T-cell (primary cell): Measurements from ENCODE around the gene CD300LF. TPM values are rescaled to one million over a fixed set of nuclear protein-coding genes. Genes with fewer than 3 reads are reported as not detected.

Experiments used
- ATAC-seq, 4 experiments: fragments of 200-7000 bp in 3 of 4; fragments of 150-1000 bp in 1 of 4; cut with Tn5 transposase; replicated peaks in 1 of 4; 1 replicate in 3 of 4; 2 replicates in 1 of 4; pipeline ENCODE4 v1.10.0; 2021; ENCODE audit warnings: moderate library complexity in 3 of 4, mild to moderate bottlenecking in 2 of 4, moderate number of reproducible peaks in 1 of 4
- CTCF ChIA-PET, 2 donors: fragments of 300-600 bp; sonication (Branson Sonifier 250); formaldehyde crosslinking; loops; one replicate each; lab custom pipeline; 2022; ENCODE audit warnings: antibody characterized with exemption in 2 of 2; lab: Charles Lee
- POLR2A ChIA-PET, 2 donors: fragments of 300-600 bp; sonication (Branson Sonifier 250); formaldehyde crosslinking; loops; one replicate each; lab custom pipeline; 2022; ENCODE audit warnings: antibody characterized with exemption in 2 of 2; lab: Charles Lee
- DNase-seq, 35 experiments: peaks; one replicate each; pipeline versions ENCODE4 v3.0.0 to v3.0.0-alpha.2; 2013 to 2023
- H3K27ac ChIP-seq: one replicate; pipeline ENCODE4 v1.5.1; 2013; ENCODE audit warnings: low read length
- H3K27me3 ChIP-seq, 2 experiments: replicated peaks in 1 of 2; 1 replicate in 1 of 2; 2 replicates in 1 of 2; pipeline versions ENCODE4 v1.6.1 to v1.7.0; 2013; ENCODE audit warnings: low read length in 1 of 2, mixed read lengths in 1 of 2; ENCODE audit not compliant: control insufficient read depth in 2 of 2, insufficient read depth in 2 of 2; ENCODE audit errors: extremely low read depth in 1 of 2
- H3K36me3 ChIP-seq, 2 donors: 1 replicate in 1 of 2; 2 replicates in 1 of 2; pipeline versions ENCODE4 v1.6.1 to v1.7.0; 2013; ENCODE audit warnings: low read length in 1 of 2; ENCODE audit not compliant: control insufficient read depth in 2 of 2, insufficient read depth in 1 of 2; ENCODE audit errors: extremely low read depth in 1 of 2
- H3K4me1 ChIP-seq, 2 experiments: 1 replicate in 1 of 2; 2 replicates in 1 of 2; pipeline versions ENCODE4 v1.6.1 to v1.7.0; 2013; ENCODE audit warnings: low read length in 2 of 2, mixed read lengths in 1 of 2; ENCODE audit not compliant: insufficient read depth in 2 of 2, control insufficient read depth in 1 of 2; ENCODE audit errors: extremely low read depth in 1 of 2
- H3K4me3 ChIP-seq, 2 donors: 1 replicate in 1 of 2; 2 replicates in 1 of 2; pipeline versions ENCODE4 v1.5.1 to v1.7.0; 2013; ENCODE audit warnings: mild to moderate bottlenecking in 2 of 2, low read length in 1 of 2, moderate library complexity in 1 of 2; ENCODE audit not compliant: control insufficient read depth in 1 of 2; ENCODE audit errors: extremely low read depth in 1 of 2
- H3K9me3 ChIP-seq: 2 replicates; pipeline ENCODE4 v1.7.0; 2013
- H3K27ac Mint-ChIP-seq, 2 donors: one replicate each; pipeline ENCODE4 v1.8.0; 2020 to 2021; ENCODE audit warnings: mild to moderate bottlenecking in 2 of 2, mixed read lengths in 2 of 2
- H3K27me3 Mint-ChIP-seq, 2 donors: one replicate each; pipeline ENCODE4 v1.8.0; 2021 to 2022; ENCODE audit warnings: mixed read lengths in 2 of 2
- H3K36me3 Mint-ChIP-seq: one replicate; pipeline ENCODE4 v1.8.0; 2021; ENCODE audit warnings: mixed read lengths
- H3K4me1 Mint-ChIP-seq, 3 donors: one replicate each; pipeline ENCODE4 v1.8.0; 2020 to 2022; ENCODE audit warnings: mixed read lengths in 3 of 3, mild to moderate bottlenecking in 1 of 3
- H3K4me3 Mint-ChIP-seq, 3 donors: one replicate each; pipeline ENCODE4 v1.8.0; 2020 to 2022; ENCODE audit warnings: mild to moderate bottlenecking in 3 of 3, mixed read lengths in 3 of 3, moderate library complexity in 3 of 3
- H3K9me3 Mint-ChIP-seq, 3 donors: one replicate each; pipeline ENCODE4 v1.8.0; 2020 to 2022; ENCODE audit warnings: mixed read lengths in 3 of 3
- WGBS: methylation state at CpG from one replicate; pipeline ENCODE4 v1.1.5; 2013; ENCODE audit warnings: missing lambda C conversion rate; ENCODE audit not compliant: insufficient coverage; 5-methylcytosine and 5-hydroxymethylcytosine counted together
- total RNA-seq, 35 experiments: library from RNA in 6 of 35; stranded (reverse) in 6 of 35; fragments of 120-200 nt in 1 of 35; gene quantifications; one replicate each; pipeline versions ENCODE4 v1.2.1 to v1.2.4 and lab custom pipeline; 2013 to 2026

The CD300LF gene
- total RNA-seq, 5 donors from 2014 or later (not counting 1 experiment from before 2014, with no cell fraction given): 0.25 TPM; not detected in 4

DNA sequence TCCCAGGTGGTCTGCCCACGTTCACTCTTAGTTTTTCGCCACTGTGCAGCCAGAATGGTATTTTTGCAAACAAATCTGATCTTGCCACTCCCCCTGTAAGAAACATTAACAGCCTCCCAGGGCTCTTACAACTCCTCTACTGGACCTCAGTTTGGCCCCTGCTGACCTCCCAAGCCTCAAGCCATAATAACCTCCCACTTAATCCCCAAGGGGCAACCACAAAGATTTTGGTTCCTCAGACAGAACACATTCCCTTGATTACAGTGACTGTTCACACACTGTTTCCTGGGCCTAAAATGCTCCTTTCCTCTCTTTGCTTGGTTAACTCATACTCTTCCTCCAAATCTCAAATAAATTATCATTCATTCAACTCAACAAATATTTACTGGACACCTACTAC, 67.7 kb downstream of the CD300LF start:
- no peak overlapping the region for H3K4me3 Mint-ChIP-seq
- no peaks in the 10 kb centered on the region for H3K36me3 Mint-ChIP-seq
- ChIA-PET CTCF (no interaction called here), POLR2A (no interaction called here)
- Histone ChIP-seq H3K27me3 (peaks cover 0 to 44% of the 10 kb centered on the region in 2 experiments), H3K4me3 (no peak overlapping the region), H3K27ac (no peak overlapping the region), H3K9me3 (no peaks in the 10 kb centered on the region), H3K36me3 (no peaks in the 10 kb centered on the region), H3K4me1 (peaks cover 0 to 4% of the 10 kb centered on the region in 2 experiments)
- ATAC-seq: no peak
- 67% methylated on average over 2 of the region's 2 CpGs for WGBS
- no peaks in the 10 kb centered on the region for H3K9me3 Mint-ChIP-seq
- H3K27me3 Mint-ChIP-seq: peaks cover 23 to 46% of the 10 kb centered on the region in 2 donors
- H3K4me1 Mint-ChIP-seq: peaks cover 2 to 13% (median 2%) of the 10 kb centered on the region in 3 donors
- DNase-seq: no peak
- no peak overlapping the region for H3K27ac Mint-ChIP-seq

DNA sequence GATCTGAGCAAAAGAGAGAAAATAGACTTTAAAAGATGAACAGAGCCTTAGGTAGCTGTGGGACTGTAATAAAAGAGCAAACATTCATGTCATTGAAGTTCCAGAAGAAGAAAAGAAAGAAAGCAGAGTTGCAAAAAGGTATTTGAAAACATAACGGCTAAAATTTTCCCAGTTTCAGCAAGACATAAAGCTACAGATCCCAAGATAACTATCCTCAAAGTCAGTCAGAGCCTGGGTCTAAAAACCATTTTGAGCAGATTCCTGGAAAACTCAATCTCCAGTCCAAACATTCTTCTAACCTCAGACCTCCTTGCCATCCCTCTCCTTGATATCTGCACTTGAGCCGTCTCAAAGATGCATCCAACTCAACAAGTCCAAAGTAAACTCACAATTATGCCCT, 68.3 kb downstream of the CD300LF start:
- H3K27me3 Mint-ChIP-seq: peaks cover 19 to 45% of the 10 kb centered on the region in 2 donors
- DNase-seq (no peak), ATAC-seq (no peak)
- POLR2A ChIA-PET: no interaction called here
- peaks cover 8 to 19% (median 8%) of the 10 kb centered on the region in 3 donors for H3K4me1 Mint-ChIP-seq
- H3K27ac Mint-ChIP-seq: no peak overlapping the region
- Histone ChIP-seq H3K27ac (no peak overlapping the region), H3K36me3 (no peaks in the 10 kb centered on the region), H3K4me3 (no peak overlapping the region), H3K4me1 (peaks cover 0 to 10% of the 10 kb centered on the region in 2 experiments), H3K27me3 (peaks cover 0 to 46% of the 10 kb centered on the region in 2 experiments), H3K9me3 (no peaks in the 10 kb centered on the region)
- no peaks in the 10 kb centered on the region for H3K36me3 Mint-ChIP-seq
- 82% methylated on average over 1 of the region's 2 CpGs for WGBS
- CTCF ChIA-PET: no interaction called here
- no peaks in the 10 kb centered on the region for H3K9me3 Mint-ChIP-seq
- no peak overlapping the region for H3K4me3 Mint-ChIP-seq

Other genes starting within 250 kb of the CD300LF start
- 10 to 100 TPM in 4 of 5 donors, 1 to 10 TPM in 1; 9.2 to 18.8 (median 12.5) TPM for gene CD300A, start 246.3 kb downstream of the CD300LF start, total RNA-seq
- not detected for gene CD300LB, start 181.4 kb downstream of the CD300LF start, total RNA-seq
- gene CD300C, start 166.8 kb downstream of the CD300LF start, total RNA-seq: under 1 TPM in 1 of 5 donors, not detected in 4; 0.18 TPM
- not detected for gene CD300H, start 145.4 kb downstream of the CD300LF start, total RNA-seq
- gene CD300LD, start 120.6 kb downstream of the CD300LF start, total RNA-seq: under 1 TPM in 1 of 5 donors, not detected in 4; 0.47 TPM
- under 1 TPM in 1 of 5 donors, not detected in 4; 0.38 TPM for gene CD300E, start 89.2 kb downstream of the CD300LF start, total RNA-seq
- 10 to 100 TPM; 31.2 to 73.4 (median 40.7) TPM for gene RAB37, start 24.3 kb upstream of the CD300LF start, total RNA-seq
- gene NHERF1, start 35.7 kb upstream of the CD300LF start, total RNA-seq: 100 to 1,000 TPM; 104 to 260 (median 223) TPM
- gene NAT9, start 63.4 kb upstream of the CD300LF start, total RNA-seq: 10 to 100 TPM; 37.2 to 74.4 (median 71.9) TPM
- not detected for gene GRIN2C, start 147.0 kb upstream of the CD300LF start, total RNA-seq
- 10 to 100 TPM in 3 of 5 donors, 1 to 10 TPM in 2; 4.2 to 20.7 (median 15.3) TPM for gene FDXR, start 160.1 kb upstream of the CD300LF start, total RNA-seq
- not detected for gene FADS6, start 180.7 kb upstream of the CD300LF start, total RNA-seq
- not detected for gene USH1G, start 210.3 kb upstream of the CD300LF start, total RNA-seq
- not detected for gene OTOP2, start 211.3 kb upstream of the CD300LF start, total RNA-seq
- not detected for gene OTOP3, start 223.0 kb upstream of the CD300LF start, total RNA-seq